Measurements from ENCODE around the gene HS2ST1.
"Not testable (repeated sequence)": the region's sequence is repeated elsewhere in the genome, so short reads cannot be mapped to it uniquely, and the experiment has no call there.

Gene HS2ST1

GRCh38 chr1:86875722-86876121 lies 38.7 kb upstream of the HS2ST1 start:
- DNase-seq (ENCODE audit: low read depth): no peak
- TF ChIP-seq CTCF (IDR thresholded peaks at IDR 0.05; ENCODE audit: insufficient read depth, low read depth, low read length, missing control alignments): no peak
- no peak overlapping the region for H3K4me3 ChIP-seq (ENCODE audit: low read depth, low read length)

- H3K4me3 ChIP-seq (ENCODE audit: low read depth, low read length): no peak overlapping the region
- peak; percentile 21 for DNase-seq (ENCODE audit: low read depth)
- no peak for TF ChIP-seq CTCF (IDR thresholded peaks at IDR 0.05; ENCODE audit: insufficient read depth, low read depth, low read length, missing control alignments)
These were observed 26.8 kb upstream of the HS2ST1 start for GRCh38 chr1:86887479-86888162.

GRCh38 chr1:86888327-86888726 lies 26.1 kb upstream of the HS2ST1 start:
- TF ChIP-seq CTCF (IDR thresholded peaks at IDR 0.05; ENCODE audit: insufficient read depth, low read depth, low read length, missing control alignments): no peak
- no peak for DNase-seq (ENCODE audit: low read depth)
- H3K4me3 ChIP-seq (ENCODE audit: low read depth, low read length): no peak overlapping the region

GRCh38 chr1:86899401-86899800 lies 15.0 kb upstream of the HS2ST1 start:
- not testable (repeated sequence) for H3K4me3 ChIP-seq (ENCODE audit: low read depth, low read length); DNase-seq (ENCODE audit: low read depth)

DNA sequence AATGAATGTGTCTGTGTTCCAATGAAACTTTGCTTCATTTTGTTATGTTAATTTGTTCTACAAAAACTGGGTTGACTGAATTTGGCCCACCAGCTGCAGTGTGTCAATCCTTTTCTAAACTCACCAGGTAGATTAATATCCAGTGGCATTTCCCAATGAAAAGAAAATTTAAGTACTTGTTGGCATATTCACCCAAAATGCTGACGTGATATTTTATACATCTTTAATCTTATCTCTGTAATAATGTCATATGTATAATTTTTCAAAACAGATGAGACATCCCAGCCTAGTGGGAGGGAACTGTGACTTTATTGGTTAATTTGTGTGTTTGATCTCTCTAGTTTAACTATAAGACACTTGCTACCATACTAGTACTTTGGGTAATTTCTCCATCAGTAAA lies 8.6 kb upstream of the HS2ST1 start:
- no peak overlapping the region for H3K4me3 ChIP-seq (ENCODE audit: low read depth, low read length)
- no peak for TF ChIP-seq CTCF (IDR thresholded peaks at IDR 0.05; ENCODE audit: insufficient read depth, low read depth, low read length, missing control alignments)
- no peak for DNase-seq (ENCODE audit: low read depth)

- no peak for DNase-seq (ENCODE audit: low read depth)
These were observed 8.0 kb upstream of the HS2ST1 start for GRCh38 chr1:86906419-86906818.

DNA sequence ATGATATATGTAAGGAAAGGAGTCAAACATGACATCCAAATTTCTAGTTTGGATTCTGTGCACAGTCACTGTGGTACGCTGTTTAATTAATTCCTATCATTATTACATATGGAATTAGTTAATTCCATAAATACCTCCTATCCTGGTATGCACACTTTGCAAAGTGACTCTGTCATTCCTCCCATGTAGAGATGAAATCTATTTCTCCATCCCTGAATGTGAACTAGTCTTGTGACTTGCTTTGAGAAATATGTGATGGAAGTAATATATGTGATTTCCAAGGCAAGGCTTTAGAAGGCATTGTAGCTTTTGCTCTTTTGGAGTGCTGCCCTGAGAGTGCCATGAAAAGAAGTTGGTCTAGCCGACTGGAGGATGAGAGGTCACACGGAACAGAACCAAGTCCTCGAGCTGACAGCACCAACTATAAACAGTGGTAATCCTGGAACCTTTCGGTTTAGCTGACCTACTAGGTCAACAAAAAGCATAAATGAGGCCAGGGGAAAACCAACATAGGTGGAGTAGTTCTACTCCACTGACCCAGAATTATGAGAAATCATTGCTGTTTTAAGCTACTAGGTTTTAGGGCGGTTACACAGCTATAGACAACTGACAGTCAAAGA lies 2.0 kb upstream of the HS2ST1 start:
- DNase-seq (ENCODE audit: low read depth): peak; percentile 55
- peak overlapping the region; percentile 98 for H3K4me3 ChIP-seq (ENCODE audit: low read depth, low read length)
- TF ChIP-seq CTCF (IDR thresholded peaks at IDR 0.05; ENCODE audit: insufficient read depth, low read depth, low read length, missing control alignments): no peak

More at GRCh38 chr1:86906419-86906818, 8.0 kb upstream of the HS2ST1 start:
- no peak for TF ChIP-seq CTCF (IDR thresholded peaks at IDR 0.05; ENCODE audit: insufficient read depth, low read depth, low read length, missing control alignments)
- H3K4me3 ChIP-seq (ENCODE audit: low read depth, low read length): no peak overlapping the region
